Mesenchymal stem cell (in vitro differentiated cells and primary cell): ENCODE measurements around the gene CHD9.
"Not testable (repeated sequence)": the region's sequence is repeated elsewhere in the genome, so short reads cannot be mapped to it uniquely, and the experiment has no call there.

Experiments used
- DNase-seq: peaks from one replicate; pipeline ENCODE4 v3.0.0-alpha.2; 2013
- H2AFZ ChIP-seq: one replicate; pipeline ENCODE4 v1.6.1; 2013; ENCODE audit warnings: low read depth, mild to moderate bottlenecking, control low read depth, inconsistent platforms, low read length, moderate library complexity
- H2AK5ac ChIP-seq: 2 replicates; pipeline ENCODE4 v1.6.1; 2013; ENCODE audit warnings: low read length, moderate library complexity, mild to moderate bottlenecking, inconsistent platforms; ENCODE audit not compliant: severe bottlenecking
- H2BK120ac ChIP-seq: one replicate; pipeline ENCODE4 v1.6.1; 2013; ENCODE audit warnings: low read depth, mild to moderate bottlenecking, inconsistent platforms, low read length, moderate library complexity
- H2BK12ac ChIP-seq, 2 experiments: one replicate each; pipeline ENCODE4 v1.6.1; 2013; ENCODE audit warnings: inconsistent platforms in 2 of 2, low read length in 2 of 2, mild to moderate bottlenecking in 2 of 2, moderate library complexity in 2 of 2, control low read depth in 1 of 2
- H2BK15ac ChIP-seq: one replicate; pipeline ENCODE4 v1.6.1; 2013; ENCODE audit warnings: mild to moderate bottlenecking, low read depth, inconsistent platforms; ENCODE audit not compliant: poor library complexity, severe bottlenecking
- H2BK5ac ChIP-seq: 2 replicates; pipeline ENCODE4 v1.6.1; 2013; ENCODE audit warnings: low read depth, mild to moderate bottlenecking, low read length, control low read depth, inconsistent platforms; ENCODE audit not compliant: poor library complexity, severe bottlenecking
- H3K14ac ChIP-seq, 2 experiments: one replicate each; pipeline ENCODE4 v1.6.1; 2013; ENCODE audit warnings: inconsistent platforms in 2 of 2, low read length in 2 of 2, control low read depth in 1 of 2, mild to moderate bottlenecking in 1 of 2, moderate library complexity in 1 of 2
- H3K18ac ChIP-seq, 2 experiments: one replicate each; pipeline ENCODE4 v1.6.1; 2013; ENCODE audit warnings: inconsistent platforms in 2 of 2, low read length in 2 of 2, control low read depth in 1 of 2, low read depth in 1 of 2, mild to moderate bottlenecking in 1 of 2
- H3K23ac ChIP-seq, 2 experiments: one replicate each; pipeline ENCODE4 v1.6.1; 2013; ENCODE audit warnings: inconsistent platforms in 2 of 2, low read length in 2 of 2, mild to moderate bottlenecking in 2 of 2, moderate library complexity in 2 of 2, control low read depth in 1 of 2
- H3K27ac ChIP-seq: 2 replicates; pipeline ENCODE4 v1.5.1; 2013; ENCODE audit warnings: mild to moderate bottlenecking, moderate library complexity, low read length, control low read depth, inconsistent platforms; ENCODE audit not compliant: poor library complexity, severe bottlenecking
- H3K27me3 ChIP-seq, 2 experiments: 2 replicates each; pipeline versions ENCODE4 v1.6.1 to v1.7.0; 2013; ENCODE audit warnings: low read length in 2 of 2, mild to moderate bottlenecking in 2 of 2, moderate library complexity in 2 of 2, control low read depth in 1 of 2, inconsistent platforms in 1 of 2; ENCODE audit not compliant: control insufficient read depth in 1 of 2, insufficient read depth in 1 of 2
- H3K36me3 ChIP-seq, 2 experiments: 2 replicates each; pipeline versions ENCODE4 v1.6.1 to v1.7.0; 2013; ENCODE audit warnings: low read length in 2 of 2, control low read depth in 1 of 2, inconsistent platforms in 1 of 2, low read depth in 1 of 2, mild to moderate bottlenecking in 1 of 2; ENCODE audit not compliant: insufficient read depth in 2 of 2, control insufficient read depth in 1 of 2
- H3K4ac ChIP-seq, 2 experiments: one replicate each; pipeline ENCODE4 v1.6.1; 2013; ENCODE audit warnings: inconsistent platforms in 2 of 2, low read length in 2 of 2, mild to moderate bottlenecking in 2 of 2, moderate library complexity in 2 of 2, control low read depth in 1 of 2, low read depth in 1 of 2
- H3K4me1 ChIP-seq: 2 replicates; pipeline ENCODE4 v1.6.1; 2013; ENCODE audit warnings: low read depth, low read length, control low read depth; ENCODE audit not compliant: control insufficient read depth, insufficient read depth
- H3K4me2 ChIP-seq: 2 replicates; pipeline ENCODE4 v1.6.1; 2013; ENCODE audit warnings: low read length, mild to moderate bottlenecking, inconsistent platforms; ENCODE audit not compliant: poor library complexity, severe bottlenecking
- H3K4me3 ChIP-seq, 2 experiments: 2 replicates each; pipeline versions ENCODE4 v1.5.1 to v1.7.0; 2013; ENCODE audit warnings: low read length in 2 of 2, mild to moderate bottlenecking in 2 of 2, control low read depth in 1 of 2, low read depth in 1 of 2; ENCODE audit not compliant: insufficient read depth in 1 of 2
- H3K79me1 ChIP-seq: replicated peaks from 2 replicates; pipeline ENCODE4 v1.6.1; 2013; ENCODE audit warnings: mild to moderate bottlenecking, control low read depth, low read length, inconsistent platforms; ENCODE audit not compliant: poor library complexity, severe bottlenecking
- H3K9ac ChIP-seq: 2 replicates; pipeline ENCODE4 v1.7.0; 2013; ENCODE audit warnings: mild to moderate bottlenecking, low read length, moderate library complexity
- H3K9me3 ChIP-seq: 2 replicates; pipeline ENCODE4 v1.7.0; 2013; ENCODE audit warnings: mild to moderate bottlenecking, low read length; ENCODE audit not compliant: control insufficient read depth
- H4K8ac ChIP-seq: one replicate; pipeline ENCODE4 v1.6.1; 2013; ENCODE audit warnings: inconsistent platforms, mild to moderate bottlenecking, low read length, moderate library complexity
- H4K91ac ChIP-seq: one replicate; pipeline ENCODE4 v1.6.1; 2013; ENCODE audit warnings: mild to moderate bottlenecking, low read length, inconsistent platforms
- WGBS: methylation state at CpG from one replicate; pipeline ENCODE4 v1.1.7; 2013; ENCODE audit warnings: mixed read lengths; 5-methylcytosine and 5-hydroxymethylcytosine counted together

Gene CHD9

GRCh38 chr16:53261276-53261675 is 206.5 kb downstream of the CHD9 start:
- DNase-seq, result no peak
- Histone ChIP-seq H3K36me3 (peaks cover 10 to 95% of the 10 kb centered on the region in 2 experiments), H3K9ac (no peak overlapping the region), H2BK15ac (no peak overlapping the region), H2BK5ac (no peak overlapping the region), H3K4me2 (no peak overlapping the region), H4K91ac (no peak overlapping the region), H3K27ac (no peak overlapping the region), H3K4me3 (no peak overlapping the region), H3K9me3 (no peaks in the 10 kb centered on the region), H3K14ac (no peak overlapping the region), H3K4ac (no peak overlapping the region), H4K8ac (no peak overlapping the region), H2BK12ac (no peak overlapping the region), H2AFZ (no peak overlapping the region), H3K23ac (no peak overlapping the region), H2AK5ac (no peak overlapping the region), H3K18ac (no peak overlapping the region), H3K4me1 (no peaks in the 10 kb centered on the region), H2BK120ac (no peak overlapping the region), H3K79me1 (peaks cover 14% of the 10 kb centered on the region), H3K27me3 (no peaks in the 10 kb centered on the region)
- WGBS, result 92% methylated on average over 1 of the region's 2 CpGs

- Histone ChIP-seq H2BK5ac (no peak overlapping the region), H2BK120ac (no peak overlapping the region)
- no CpG with 5 or more reads among the region's 2 CpGs for WGBS
These were observed 207.9 kb downstream of the CHD9 start for GRCh38 chr16:53262645-53263044.

GRCh38 chr16:53266156-53266555 is 211.4 kb downstream of the CHD9 start:
- DNase-seq, result no peak
- Histone ChIP-seq H3K4me2 (no peak overlapping the region), H2AFZ (no peak overlapping the region), H3K18ac (no peak overlapping the region), H3K36me3 (peaks cover 13 to 97% of the 10 kb centered on the region in 2 experiments), H3K14ac (no peak overlapping the region), H3K27ac (no peak overlapping the region), H4K8ac (no peak overlapping the region), H3K79me1 (peaks cover 20% of the 10 kb centered on the region), H2BK120ac (no peak overlapping the region), H2BK15ac (no peak overlapping the region), H3K9ac (no peak overlapping the region), H3K4ac (no peak overlapping the region), H3K4me3 (no peak overlapping the region), H4K91ac (no peak overlapping the region), H3K23ac (no peak overlapping the region), H2BK5ac (no peak overlapping the region), H2BK12ac (no peak overlapping the region), H3K4me1 (no peaks in the 10 kb centered on the region), H3K27me3 (no peaks in the 10 kb centered on the region), H3K9me3 (no peaks in the 10 kb centered on the region), H2AK5ac (no peak overlapping the region)

More at GRCh38 chr16:53262645-53263044, 207.9 kb downstream of the CHD9 start:
- Histone ChIP-seq H4K8ac (no peak overlapping the region), H3K4me1 (no peaks in the 10 kb centered on the region), H3K36me3 (peaks cover 10 to 97% of the 10 kb centered on the region in 2 experiments), H2BK15ac (no peak overlapping the region), H3K27me3 (no peaks in the 10 kb centered on the region), H2BK12ac (no peak overlapping the region), H2AFZ (no peak overlapping the region), H3K9me3 (no peaks in the 10 kb centered on the region), H3K9ac (no peak overlapping the region), H3K4me3 (no peak overlapping the region), H3K4ac (no peak overlapping the region), H3K4me2 (no peak overlapping the region), H2AK5ac (no peak overlapping the region), H3K14ac (no peak overlapping the region), H3K27ac (no peak overlapping the region), H3K23ac (no peak overlapping the region), H4K91ac (no peak overlapping the region), H3K18ac (no peak overlapping the region), H3K79me1 (peaks cover 14% of the 10 kb centered on the region)
- no peak for DNase-seq

GRCh38 chr16:53278498-53278897 is 223.7 kb downstream of the CHD9 start:
- H3K18ac ChIP-seq, H2AK5ac ChIP-seq, H3K79me1 ChIP-seq, H3K14ac ChIP-seq, H4K8ac ChIP-seq, H2BK12ac ChIP-seq, H2BK15ac ChIP-seq, H2BK120ac ChIP-seq, H3K4me1 ChIP-seq, H3K4me2 ChIP-seq, H2AFZ ChIP-seq, H3K9ac ChIP-seq, H4K91ac ChIP-seq, H3K9me3 ChIP-seq, H3K4ac ChIP-seq, H3K23ac ChIP-seq, H3K4me3 ChIP-seq, H2BK5ac ChIP-seq, H3K27ac ChIP-seq, DNase-seq, H3K27me3 ChIP-seq: not testable (repeated sequence)
- H3K36me3 ChIP-seq, result peaks cover 16 to 87% of the 10 kb centered on the region in 2 experiments
- WGBS, result 96% methylated on average over 1 of the region's 2 CpGs
